OCI-LY7 (cell line): ENCODE results near the gene PTPA. TPM values are rescaled to one million over a fixed set of nuclear protein-coding genes. Genes with fewer than 3 reads are reported as not detected.

ENCODE experiments used
- BruUV-seq: library from RNA; stranded (reverse); fragments of 400-500 nt; replicated peaks from 2 replicates; lab custom pipeline; 2021; lab: Mats Ljungman, UMichigan
- CTCF ChIA-PET: fragments of 300-600 bp; sonication (Branson Sonifier 250); formaldehyde crosslinking; loops from one replicate; lab custom pipeline; 2022; ENCODE audit warnings: antibody characterized with exemption; ENCODE audit not compliant: unreplicated experiment; lab: Charles Lee
- POLR2A ChIA-PET: fragments of 300-600 bp; sonication (Branson Sonifier 250); formaldehyde crosslinking; loops from one replicate; lab custom pipeline; 2022; ENCODE audit warnings: antibody characterized with exemption; lab: Charles Lee
- DNase-seq: peaks from one replicate; pipeline ENCODE4 v3.0.0-alpha.2; 2015; ENCODE audit warnings: low spot score
- H2AFZ ChIP-seq: fragments of 200-600 bp; sonication (generic), shearing (Covaris generic); 2 replicates; pipeline ENCODE4 v1.6.1; 2014; ENCODE audit warnings: mild to moderate bottlenecking, antibody characterized with exemption, low read length, moderate library complexity
- H3K27ac ChIP-seq: fragments of 200-600 bp; sonication (generic); 2 replicates; pipeline ENCODE4 v1.5.1; 2014; ENCODE audit warnings: mixed run types, low read depth, mild to moderate bottlenecking, moderate library complexity, low read length, inconsistent platforms; ENCODE audit not compliant: poor library complexity, severe bottlenecking
- H3K36me3 ChIP-seq: fragments of 200-600 bp; sonication (generic); 2 replicates; pipeline ENCODE4 v1.6.1; 2014; ENCODE audit warnings: mild to moderate bottlenecking, antibody characterized with exemption, low read length, moderate library complexity, mixed read lengths; ENCODE audit not compliant: insufficient read depth
- H3K4me1 ChIP-seq: fragments of 200-600 bp; sonication (generic); 2 replicates; pipeline ENCODE4 v1.5.1; 2014; ENCODE audit warnings: mild to moderate bottlenecking, low read length; ENCODE audit not compliant: insufficient read depth, poor library complexity, severe bottlenecking
- H3K4me2 ChIP-seq: fragments of 200-600 bp; sonication (generic); 2 replicates; pipeline ENCODE4 v1.6.1; 2014; ENCODE audit warnings: mild to moderate bottlenecking, low read length
- H3K4me3 ChIP-seq: fragments of 200-600 bp; sonication (generic); 2 replicates; pipeline ENCODE4 v1.5.1; 2014; ENCODE audit warnings: mild to moderate bottlenecking, low read depth, low read length; ENCODE audit not compliant: poor library complexity, severe bottlenecking
- H3K79me2 ChIP-seq: fragments of 200-600 bp; sonication (generic); 2 replicates; pipeline ENCODE4 v1.6.1; 2016; ENCODE audit warnings: low read depth, mild to moderate bottlenecking, low read length, moderate library complexity, mixed read lengths; ENCODE audit not compliant: insufficient read depth
- H3K9me2 ChIP-seq: fragments of 200-600 bp; sonication (generic); 2 replicates; pipeline ENCODE4 v1.6.1; 2016; ENCODE audit warnings: mild to moderate bottlenecking, low read length, mixed read lengths; ENCODE audit not compliant: insufficient read depth
- H3K9me3 ChIP-seq: fragments of 200-600 bp; sonication (generic); 2 replicates; pipeline ENCODE4 v1.6.1; 2014; ENCODE audit warnings: mild to moderate bottlenecking, mixed run types, low read length, mixed read lengths
- H4K20me1 ChIP-seq: fragments of 200-600 bp; sonication (generic); 2 replicates; pipeline ENCODE4 v1.6.1; 2014; ENCODE audit warnings: mild to moderate bottlenecking, antibody characterized with exemption, low read length, moderate library complexity, mixed read lengths; ENCODE audit not compliant: insufficient read depth
- CTCF ChIP-seq: fragments of 200-600 bp; sonication (generic); conservative IDR thresholded peaks from 2 replicates; pipeline ENCODE4 v1.5.1; 2014; ENCODE audit warnings: mild to moderate bottlenecking, antibody characterized with exemption, low read length, moderate library complexity, mixed read lengths
- EZH2phosphoT487 ChIP-seq: fragments of 200-600 bp; sonication (generic); IDR thresholded peaks from 2 replicates; pipeline ENCODE4 v1.6.1; 2018; ENCODE audit warnings: low read depth, borderline replicate concordance, mild to moderate bottlenecking, mixed run types, antibody characterized with exemption, low read length, moderate library complexity, mixed read lengths
- intact Hi-C: fragments of 100-400 bp; cut with micrococcal nuclease; formaldehyde crosslinking; loops from one replicate; pipeline ENCODE4 v1.10.0; 2022; ENCODE audit not compliant: unreplicated experiment
- total RNA-seq, 2 experiments: library from RNA; depleted of rRNA in 1 of 2; stranded (reverse); fragments of >200 nt in 1 of 2; shearing (Covaris generic) in 1 of 2; gene quantifications; 2 replicates each; pipeline ENCODE4 v1.2.3, GENCODE V29; 2014 to 2022

Gene PTPA
- total RNA-seq, 2 experiments from 2014 or later: 106 to 111 TPM

DNA sequence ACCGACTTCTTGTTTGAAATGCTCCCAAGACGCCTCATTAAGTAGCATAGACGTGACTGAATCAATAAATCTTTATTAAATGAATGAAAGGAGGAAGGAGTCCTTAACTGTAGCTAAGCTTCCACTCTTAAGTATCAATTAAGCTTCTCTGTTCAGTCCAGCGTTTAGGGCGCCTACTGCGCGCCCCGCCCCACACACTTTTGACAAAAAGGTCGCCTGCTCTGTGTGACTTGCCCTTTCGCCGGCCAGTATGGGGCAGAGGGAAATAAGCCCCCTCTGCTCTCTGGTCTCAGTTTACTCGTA is 31.0 kb upstream of the PTPA start:
- Histone ChIP-seq H2AFZ (peak overlapping the region; percentile 83), H3K9me2 (no peaks in the 10 kb centered on the region), H4K20me1 (no peaks in the 10 kb centered on the region), H3K27ac (no peak overlapping the region), H3K4me3 (peak overlapping the region; percentile 77), H3K4me1 (peaks cover 16% of the 10 kb centered on the region), H3K4me2 (peak overlapping the region; percentile 87), H3K9me3 (no peaks in the 10 kb centered on the region), H3K36me3 (peaks cover 5% of the 10 kb centered on the region; the same call in 1 of the 2 replicates), H3K79me2 (peaks cover 9% of the 10 kb centered on the region; the same call in 1 of the 2 replicates)
- ChIA-PET CTCF (interaction anchor here (0.7 to 1.1 kb wide), 2 partner anchors 52 to 262 kb away, joined by 3 read pairs; partner anchors contain the start of gene ENDOG), POLR2A (interaction anchor here (0.6 to 1.6 kb wide), 6 partner anchors 32 to 356 kb away, joined by 3 to 6 read pairs (median 4); partner anchors contain the start of genes SH3GLB2 and ZDHHC12)
- no peak for DNase-seq
- TF ChIP-seq EZH2phosphoT487: no peak
- TF ChIP-seq CTCF: no peak
- no TSS peak for BruUV-seq
- intact Hi-C loops: loop anchor here (2.0 kb wide), 1 partner anchor 31 kb away; the partner anchor contains the start of genes CRAT and PTPA

DNA sequence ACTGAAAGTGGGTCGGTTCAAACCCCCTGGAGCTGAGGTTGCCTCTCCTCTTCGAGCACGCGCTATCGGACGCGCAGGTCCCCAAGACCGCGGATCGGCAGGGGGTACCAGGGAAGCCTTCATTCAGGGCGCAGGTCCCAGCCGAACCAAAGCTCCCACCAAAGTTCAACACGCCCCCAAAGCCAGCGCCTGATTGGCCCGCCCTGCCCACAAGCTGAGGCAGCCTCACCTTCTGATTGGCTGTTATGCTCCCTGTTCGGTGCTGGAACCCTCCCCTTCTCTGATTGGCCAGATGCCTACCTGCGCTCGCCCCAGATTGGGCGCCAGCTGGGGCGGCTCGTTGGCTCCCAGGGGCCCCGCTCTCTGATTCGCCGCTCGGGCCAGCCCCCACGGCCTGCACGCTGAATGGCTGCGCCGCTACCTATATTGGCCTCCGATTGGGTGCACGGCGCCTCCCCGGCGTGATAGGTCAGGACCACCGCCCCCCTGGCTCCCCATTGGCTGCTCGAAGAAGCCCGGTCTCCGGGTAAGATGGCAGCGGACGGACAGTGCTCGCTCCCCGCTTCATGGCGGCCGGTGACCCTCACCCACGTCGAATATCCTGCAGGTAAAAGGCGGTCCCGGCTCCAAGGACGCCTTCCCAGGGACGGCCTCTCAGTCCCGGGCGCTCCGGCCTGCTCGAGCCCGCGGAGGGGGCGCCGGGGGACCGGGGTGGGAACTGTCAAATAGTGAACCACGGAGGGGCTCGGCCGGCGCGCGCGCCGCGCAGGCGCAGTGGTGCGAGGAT is 30.4 kb upstream of the PTPA start, which contains the start of gene DOLPP1:
Gene DOLPP1 (plus strand): TSS at position 511 of the 787 bp plus-strand sequence. CDS start 21 bp downstream, at position 532.
- peak within 1 kb of the TSS; percentile 83 for H2AFZ ChIP-seq

More for the DNA sequence above, 30.4 kb upstream of the PTPA start, which contains the start of gene DOLPP1:
- DNase-seq: peak; percentile 99
- Histone ChIP-seq H3K36me3 (peaks cover 10% of the 10 kb centered on the region), H3K4me1 (peaks cover 16% of the 10 kb centered on the region), H4K20me1 (no peaks in the 10 kb centered on the region), H3K9me2 (no peaks in the 10 kb centered on the region), H3K9me3 (no peaks in the 10 kb centered on the region), H3K27ac (peak within 1 kb of the TSS; percentile 43), H3K4me2 (peak within 1 kb of the TSS; percentile 87), H3K4me3 (peak within 1 kb of the TSS; percentile 81), H3K79me2 (peaks cover 9% of the 10 kb centered on the region; the same call in 1 of the 2 replicates)
- CTCF ChIA-PET: interaction anchor here (0.7 to 1.1 kb wide), 3 partner anchors 17 to 263 kb away, joined by 3 read pairs; partner anchors contain the start of gene ENDOG
- intact Hi-C loops: loop anchor here (2.0 kb wide), 1 partner anchor 30 kb away; the partner anchor contains the start of genes CRAT and PTPA
- no TSS peak for BruUV-seq
- TF ChIP-seq CTCF (no peak), EZH2phosphoT487 (no peak)
- POLR2A ChIA-PET: interaction anchor here (0.6 to 1.6 kb wide), 11 partner anchors 14 to 357 kb away, joined by 3 to 6 read pairs (median 4); partner anchors contain the start of genes MIGA2, SH3GLB2, SPOUT1 and ZDHHC12
